Daoy (cell line): ENCODE measurements around the gene NPB. TPM values are rescaled to one million over a fixed set of nuclear protein-coding genes. Genes with fewer than 3 reads are reported as not detected.

Experiments used
- DNase-seq: peaks from one replicate; pipeline ENCODE4 v3.0.0-alpha.2; 2015; ENCODE audit warnings: low read depth
- total RNA-seq: library from RNA; depleted of rRNA; stranded (reverse); fragments of >200 nt; shearing (Covaris generic); gene quantifications from 2 replicates; pipeline ENCODE4 v1.2.3, GENCODE V29; 2014

NPB gene
- total RNA-seq, 1 experiment from 2014 or later: 0.97 TPM

GRCh38 chr17:81925860-81926450 lies 23.9 kb downstream of the NPB start:
- no peak for DNase-seq

GRCh38 chr17:81926451-81927151 lies 24.6 kb downstream of the NPB start:
- DNase-seq: peak; percentile 85

- no peak for DNase-seq
These were observed 25.2 kb downstream of the NPB start for GRCh38 chr17:81927152-81927652.

GRCh38 chr17:81927653-81928543 lies 25.9 kb downstream of the NPB start, which contains the start of gene MAFG:
TSS of gene MAFG (minus strand) at chr17:81927735. CDS start at chr17:81923185, 4,550 bp downstream.
- peak; percentile 98 for DNase-seq

- no peak for DNase-seq
These were observed 26.7 kb downstream of the NPB start for GRCh38 chr17:81928544-81929252.

- DNase-seq: no peak
These were observed 27.5 kb downstream of the NPB start for GRCh38 chr17:81929253-81930141.

GRCh38 chr17:81930142-81931125 lies 28.4 kb downstream of the NPB start:
- no peak for DNase-seq

- no peak for DNase-seq
These were observed 29.1 kb downstream of the NPB start for GRCh38 chr17:81931189-81931556.

- DNase-seq: no peak
These were observed 29.7 kb downstream of the NPB start for GRCh38 chr17:81931557-81932332.

- no peak for DNase-seq
These were observed 30.4 kb downstream of the NPB start for GRCh38 chr17:81932333-81932983.

- no peak for DNase-seq
These were observed 31.2 kb downstream of the NPB start for GRCh38 chr17:81933178-81933699.

- no peak for DNase-seq
These were observed 32.2 kb downstream of the NPB start for GRCh38 chr17:81934098-81934757.

- no peak for DNase-seq
These were observed 33.0 kb downstream of the NPB start for GRCh38 chr17:81934850-81935708.

GRCh38 chr17:81935709-81936084 lies 33.7 kb downstream of the NPB start:
- DNase-seq: no peak

GRCh38 chr17:81939218-81939617 lies 37.2 kb downstream of the NPB start:
- DNase-seq: no peak

GRCh38 chr17:81939881-81940385 lies 37.9 kb downstream of the NPB start:
- no peak for DNase-seq
